GM12873 (cell line): ENCODE measurements around the gene CARS2.

Source experiments
- CTCF ChIP-seq: IDR thresholded peaks from 2 replicates; pipeline ENCODE4 v1.5.1; 2012; ENCODE audit warnings: low read depth, mild to moderate bottlenecking, moderate library complexity, low read length, control low read depth; ENCODE audit not compliant: insufficient read depth; ENCODE audit errors: missing control alignments

CARS2 gene

DNA sequence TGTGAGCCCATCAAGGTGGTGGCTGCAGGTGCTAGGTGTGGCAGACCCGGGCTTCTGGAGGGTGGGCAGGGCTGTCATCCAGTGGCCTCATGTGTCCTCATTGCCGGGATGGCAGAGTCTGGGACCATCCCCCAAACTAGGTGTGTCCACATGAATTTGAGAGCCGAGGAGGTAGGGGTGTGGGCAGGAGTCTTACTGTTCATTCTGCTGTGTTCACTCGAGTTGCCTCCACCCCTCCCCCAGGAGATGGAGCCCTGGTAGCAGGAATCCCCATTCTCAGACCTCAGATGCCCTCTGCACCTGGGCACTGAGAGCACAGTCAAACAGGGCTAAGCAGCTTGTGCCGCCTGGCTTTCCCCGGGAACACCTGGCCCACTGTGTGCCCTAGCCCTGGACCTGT lies 68.2 kb downstream of the CARS2 start:
- no peak for TF ChIP-seq CTCF

GRCh38 chr13:110637275-110637674 lies 68.6 kb downstream of the CARS2 start:
- no peak for TF ChIP-seq CTCF

- TF ChIP-seq CTCF: no peak
Measured at GRCh38 chr13:110636701-110637201, 69.2 kb downstream of the CARS2 start.

- no peak for TF ChIP-seq CTCF
Measured at GRCh38 chr13:110636053-110636475, 69.9 kb downstream of the CARS2 start.

GRCh38 chr13:110635405-110636002 lies 70.4 kb downstream of the CARS2 start:
- no peak for TF ChIP-seq CTCF

GRCh38 chr13:110634558-110634957 lies 71.4 kb downstream of the CARS2 start:
- TF ChIP-seq CTCF: no peak

- no peak for TF ChIP-seq CTCF
Measured at GRCh38 chr13:110633776-110634175, 72.1 kb downstream of the CARS2 start.
